Activated CD8-positive, alpha-beta memory T cell treated with anti-CD3 and anti-CD28 coated beads, Interleukin-2, amount 50 U/mL, for 1 hour (primary cell): ENCODE data around the gene RAPGEF4.

Experiments used
- DNase-seq: peaks from one replicate; pipeline ENCODE4 v3.0.0-alpha.2; 2020; ENCODE audit errors: extremely low read depth

RAPGEF4 gene

DNA sequence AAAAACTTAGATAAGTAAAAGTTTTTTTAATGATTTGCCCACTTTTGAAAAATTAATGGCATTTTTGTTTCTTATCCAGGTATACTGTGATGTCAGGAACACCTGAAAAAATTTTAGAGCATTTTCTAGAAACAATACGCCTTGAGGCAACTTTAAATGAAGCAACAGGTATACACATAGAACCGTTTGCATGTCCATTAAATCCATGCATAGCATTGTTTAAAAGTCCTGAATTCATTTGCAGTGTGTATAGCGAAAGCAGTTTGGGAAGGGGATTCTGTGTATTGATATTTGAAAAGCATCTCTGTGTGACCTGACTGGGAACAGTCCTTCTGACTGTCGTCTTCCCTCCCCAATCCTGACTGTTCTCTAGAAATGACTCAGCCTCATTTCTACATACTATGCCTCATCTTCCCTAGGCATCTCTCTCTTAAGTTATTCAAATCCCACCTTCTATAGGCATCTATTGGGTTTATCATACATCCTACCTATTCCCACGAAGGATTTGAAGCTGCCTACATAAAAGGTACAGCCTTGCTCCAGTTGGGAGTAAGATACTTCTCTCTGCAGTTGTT lies 260.8 kb downstream of the RAPGEF4 start:
- no peak for DNase-seq

DNA sequence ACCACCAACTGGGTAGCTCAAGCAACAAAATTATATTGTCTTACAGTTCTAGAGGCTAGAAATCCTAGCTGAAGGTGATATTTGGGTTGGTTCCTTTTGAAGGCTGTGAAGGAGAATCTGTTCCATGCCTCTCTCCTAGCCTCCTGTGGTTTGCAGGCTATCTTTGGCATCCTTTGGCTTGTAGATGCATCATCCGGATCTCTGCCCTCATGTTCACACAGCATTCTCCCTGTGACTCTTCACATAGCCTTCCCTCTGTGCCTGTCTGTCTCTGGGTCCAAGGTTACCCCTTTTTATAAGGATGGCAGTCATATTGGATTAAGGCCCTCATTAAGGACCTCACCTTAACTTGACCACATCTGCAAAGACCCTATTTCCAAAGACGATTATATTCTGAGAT lies 261.4 kb downstream of the RAPGEF4 start:
- DNase-seq, result no peak

DNA sequence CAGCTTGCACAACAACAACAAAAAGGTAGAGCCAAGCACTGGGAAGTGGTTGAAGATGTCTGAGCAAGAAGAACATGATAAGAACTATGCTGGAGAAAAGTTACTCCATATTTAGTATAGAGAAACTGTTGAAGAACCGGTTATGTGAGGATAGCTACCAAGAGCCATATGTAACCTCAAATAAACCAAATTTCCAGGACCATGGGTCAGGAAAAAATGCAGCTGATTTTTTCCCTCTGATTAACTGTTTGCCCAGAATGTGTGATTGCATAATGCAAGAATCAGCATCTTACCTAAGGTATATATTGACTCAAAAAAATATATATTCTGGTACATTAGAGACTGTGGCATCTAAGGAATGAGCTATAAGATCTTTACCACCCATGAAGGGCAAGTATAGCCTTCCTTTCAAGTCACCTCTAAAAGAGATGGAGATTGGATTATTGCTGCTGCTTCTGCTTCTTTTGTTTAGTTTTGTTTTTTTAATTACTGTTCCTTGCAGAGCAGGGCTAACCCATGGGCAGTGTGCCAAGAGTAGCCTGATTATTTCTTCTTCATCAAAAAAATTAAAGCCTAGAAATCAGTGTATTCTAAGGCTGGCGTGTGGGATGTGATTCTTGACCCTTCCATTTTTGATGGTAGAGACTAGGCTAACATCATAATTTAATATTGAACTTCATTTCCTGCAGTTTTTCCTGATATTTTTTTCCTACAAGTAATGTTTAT lies 263.1 kb downstream of the RAPGEF4 start:
- no peak for DNase-seq

DNA sequence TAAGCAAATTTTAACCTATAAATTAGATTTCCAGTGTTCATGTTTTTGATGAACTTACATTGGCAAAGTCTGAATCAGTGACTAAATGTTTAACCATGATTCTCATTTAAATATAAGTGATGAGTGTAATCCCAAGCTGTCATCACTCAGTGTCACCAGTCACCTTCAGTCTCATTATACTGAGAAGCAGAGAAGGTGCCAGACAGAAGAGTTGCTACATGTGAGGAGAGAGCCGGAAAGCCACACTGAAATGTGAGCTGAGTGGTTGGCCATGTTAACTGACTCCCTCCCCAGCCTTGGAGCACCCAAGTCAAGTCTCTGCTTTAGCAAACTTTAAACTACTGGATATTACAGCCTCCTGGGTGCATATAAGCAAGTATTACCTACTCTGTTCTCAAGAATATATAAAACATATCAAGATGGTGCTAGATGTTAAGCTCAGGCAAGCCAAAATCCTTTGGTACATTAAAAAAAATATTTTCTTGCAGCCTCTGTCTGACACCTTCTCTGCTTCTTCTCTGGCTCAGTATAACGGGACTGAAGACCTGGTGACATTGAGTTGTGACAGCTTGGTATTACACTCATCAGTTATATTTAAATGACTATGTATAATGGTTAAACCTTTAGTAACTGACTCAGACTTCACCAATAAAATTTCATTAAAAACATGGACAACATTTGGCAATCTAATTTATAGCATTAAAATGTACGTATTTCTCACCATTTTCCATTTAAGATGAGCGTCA lies 264.2 kb downstream of the RAPGEF4 start:
- DNase-seq, result no peak

DNA sequence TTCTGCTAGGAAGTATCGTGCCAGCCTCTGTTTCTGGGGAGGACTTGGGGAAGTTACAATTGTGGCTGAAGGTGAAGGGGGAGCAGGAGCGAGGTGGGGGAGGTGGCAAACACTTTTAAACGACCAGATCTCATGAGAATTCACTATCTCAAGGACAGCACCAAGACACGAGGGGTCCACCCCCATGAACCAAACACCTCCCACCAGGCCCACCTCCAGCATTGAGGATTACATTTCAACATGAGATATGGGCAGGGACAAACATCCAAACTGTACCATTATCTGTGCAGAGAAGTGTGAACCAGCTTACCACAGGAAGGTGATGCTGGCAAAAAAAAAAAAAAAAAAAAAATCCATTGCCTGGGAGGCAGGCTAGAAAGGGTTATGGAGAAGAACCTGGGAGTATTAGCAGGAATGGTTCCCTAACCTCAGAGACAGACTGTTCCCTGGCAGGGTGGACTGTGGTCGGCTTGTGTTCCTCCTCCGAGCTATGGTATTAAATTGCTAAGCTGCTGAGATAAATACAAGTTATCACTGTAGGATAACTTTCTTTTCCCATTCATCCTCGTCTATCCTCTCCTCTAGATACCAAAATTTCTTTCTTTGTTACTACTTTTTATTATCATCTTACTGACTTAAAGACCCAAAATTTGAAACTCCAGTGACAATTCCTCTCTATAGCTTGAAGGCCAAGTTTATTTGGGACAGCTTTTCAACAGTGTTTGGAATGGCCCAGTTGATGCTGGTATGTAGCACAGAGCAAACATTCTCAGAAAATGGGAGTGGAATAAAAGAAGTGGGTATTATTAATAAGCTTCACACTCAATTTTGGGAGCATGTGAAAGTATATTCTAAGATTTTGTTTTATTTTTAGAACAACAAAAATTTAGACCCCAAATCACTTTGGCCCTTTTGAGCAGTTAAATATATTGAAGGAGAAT lies 266.3 kb downstream of the RAPGEF4 start:
- DNase-seq, result no peak

DNA sequence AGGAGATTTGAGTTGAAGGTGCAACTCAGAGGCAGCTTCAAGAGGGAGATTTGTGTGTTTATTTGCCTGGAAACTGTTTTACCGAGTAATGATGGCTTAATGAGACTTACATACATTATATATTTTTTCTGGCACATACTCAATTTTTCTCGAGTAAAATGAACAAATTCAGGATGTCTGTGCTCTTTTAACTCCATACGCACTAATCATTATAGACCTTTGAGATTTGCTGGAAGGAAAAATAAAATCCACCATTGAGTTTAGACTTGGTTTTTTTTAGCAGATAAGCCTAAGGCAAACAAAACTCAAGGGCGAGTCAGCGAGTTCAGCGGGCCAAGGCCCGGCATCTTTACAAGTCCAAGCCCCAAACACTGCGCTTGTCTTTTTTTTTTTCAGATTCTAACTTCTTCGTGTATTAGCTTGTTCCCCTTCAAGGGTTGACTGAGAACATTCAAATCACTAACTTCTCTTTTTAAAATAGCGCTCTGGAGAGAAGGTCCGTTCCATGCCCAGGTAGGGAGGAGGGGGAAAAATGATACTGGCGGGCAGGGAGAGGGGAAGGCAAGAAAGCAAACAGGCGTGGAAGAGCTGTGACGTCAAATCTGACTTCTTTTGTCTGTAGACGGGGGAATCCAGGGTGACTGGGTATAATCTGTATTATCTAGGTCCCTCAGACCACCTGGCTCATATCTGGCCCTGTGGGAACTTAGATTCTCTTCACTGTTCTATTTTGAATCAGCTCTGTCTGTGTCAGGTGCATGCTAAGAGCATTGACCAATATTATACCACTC lies 267.3 kb downstream of the RAPGEF4 start:
- DNase-seq, result no peak

DNA sequence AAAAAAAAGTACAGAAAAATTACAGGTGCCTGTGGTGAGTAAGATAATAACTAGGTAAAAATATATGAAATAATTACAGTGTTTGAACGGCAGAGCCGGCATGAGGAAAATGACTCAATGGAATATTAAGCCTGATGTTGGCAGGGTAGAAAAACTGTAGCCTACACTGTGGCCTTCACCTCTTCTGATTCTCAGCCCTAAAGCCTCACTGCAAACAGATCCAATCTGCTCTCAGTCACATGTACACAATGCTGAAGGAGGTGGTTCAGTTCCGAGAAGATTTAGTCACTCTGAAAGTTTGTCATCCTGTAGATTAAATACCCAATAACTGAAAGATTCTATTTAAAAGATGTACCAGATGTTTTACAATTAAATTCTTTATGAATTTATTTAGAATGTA lies 273.1 kb downstream of the RAPGEF4 start:
- DNase-seq, result no peak

DNA sequence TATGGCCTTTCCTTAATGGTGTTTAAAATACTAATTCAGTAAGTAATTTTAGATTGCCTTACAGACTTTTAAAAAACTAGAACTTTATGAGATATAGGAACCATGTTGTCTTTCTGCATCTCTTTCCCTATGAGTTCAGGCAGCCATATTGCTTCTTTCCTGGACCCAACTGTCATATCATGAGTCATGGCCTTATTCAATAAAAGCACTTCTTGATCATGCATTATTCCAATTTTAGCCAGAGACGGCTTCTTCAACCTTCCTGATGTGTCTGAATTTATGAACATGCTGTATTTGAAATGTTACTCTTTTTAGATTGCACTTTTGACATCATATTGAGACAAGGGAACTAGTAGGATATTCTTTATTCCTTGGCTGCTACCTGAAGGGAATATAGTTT lies 274.6 kb downstream of the RAPGEF4 start:
- DNase-seq, result no peak

DNA sequence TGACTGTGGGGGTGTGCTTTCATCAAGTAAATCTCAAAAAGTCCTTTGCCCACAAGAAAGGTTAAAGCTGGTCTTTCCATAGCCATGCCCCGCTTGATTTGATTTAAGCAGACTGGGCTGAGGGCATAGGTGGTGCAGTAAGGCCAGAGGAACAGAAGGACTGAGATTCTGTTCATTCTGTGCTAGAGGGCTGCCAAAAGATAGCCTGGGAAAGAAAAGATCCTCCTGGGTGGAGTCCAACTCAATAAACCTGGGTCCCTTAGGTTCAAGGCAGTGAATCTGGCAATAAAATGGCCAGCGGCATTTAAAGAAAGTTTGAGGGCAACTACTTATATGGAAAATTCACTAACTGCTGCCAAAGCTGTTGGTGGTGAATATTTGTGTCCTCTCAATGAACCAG lies 280.8 kb downstream of the RAPGEF4 start:
- no peak for DNase-seq

DNA sequence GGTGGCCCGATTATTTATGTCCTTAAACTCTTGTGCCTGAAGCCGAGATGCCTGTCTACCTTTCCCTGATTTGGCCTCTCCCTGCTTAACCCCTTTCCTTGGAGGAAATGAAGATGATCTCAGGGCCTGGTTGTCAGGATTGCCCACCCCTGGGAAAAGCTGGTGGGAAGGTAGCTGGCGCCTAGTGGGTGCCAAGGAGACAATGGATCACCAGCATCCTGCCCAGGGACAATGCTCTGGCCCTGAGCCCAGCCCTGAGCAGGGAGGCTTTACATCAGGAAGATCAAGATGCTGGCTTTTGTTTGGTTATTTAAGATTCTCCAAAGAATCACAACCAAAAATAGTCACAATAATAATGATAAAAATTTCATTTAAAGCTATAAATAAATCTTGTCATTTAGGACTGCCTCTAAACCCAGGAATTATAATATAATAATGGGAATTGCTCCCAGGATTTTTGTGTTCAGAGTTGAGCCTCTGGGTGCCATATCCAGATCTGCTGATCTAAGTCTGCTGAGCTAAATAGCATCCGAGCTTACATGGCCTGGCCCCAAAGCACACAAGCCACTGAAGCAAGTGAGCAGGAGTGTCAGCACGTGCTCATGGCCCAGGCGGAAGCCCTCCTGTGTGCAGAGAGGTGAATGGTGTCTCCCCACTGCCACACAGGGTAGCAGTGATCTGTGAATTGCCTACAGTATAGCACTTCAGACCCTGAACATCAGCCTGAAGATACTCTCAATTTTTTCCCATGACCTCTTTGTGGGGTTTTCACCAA lies 282.2 kb downstream of the RAPGEF4 start:
- DNase-seq, result no peak

DNA sequence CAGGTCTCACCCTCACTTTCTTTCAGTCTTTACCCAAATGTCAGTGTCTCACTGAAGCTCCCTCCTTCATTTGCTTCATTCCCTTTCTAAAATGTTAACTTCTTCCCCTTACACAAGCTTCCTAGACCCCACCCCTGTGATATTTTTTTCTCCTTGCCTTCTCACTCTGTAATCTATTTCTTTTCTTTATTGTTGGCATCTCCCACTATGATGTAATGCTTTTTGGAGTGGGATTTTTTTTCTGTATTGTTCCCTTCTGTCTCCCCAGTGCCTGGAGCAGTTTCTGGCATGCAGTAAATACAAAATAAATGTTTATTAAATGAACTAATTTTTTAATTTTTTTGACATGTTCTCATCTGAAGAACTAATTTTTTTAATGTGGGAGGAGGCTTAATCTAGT lies 284.1 kb downstream of the RAPGEF4 start:
- no peak for DNase-seq

DNA sequence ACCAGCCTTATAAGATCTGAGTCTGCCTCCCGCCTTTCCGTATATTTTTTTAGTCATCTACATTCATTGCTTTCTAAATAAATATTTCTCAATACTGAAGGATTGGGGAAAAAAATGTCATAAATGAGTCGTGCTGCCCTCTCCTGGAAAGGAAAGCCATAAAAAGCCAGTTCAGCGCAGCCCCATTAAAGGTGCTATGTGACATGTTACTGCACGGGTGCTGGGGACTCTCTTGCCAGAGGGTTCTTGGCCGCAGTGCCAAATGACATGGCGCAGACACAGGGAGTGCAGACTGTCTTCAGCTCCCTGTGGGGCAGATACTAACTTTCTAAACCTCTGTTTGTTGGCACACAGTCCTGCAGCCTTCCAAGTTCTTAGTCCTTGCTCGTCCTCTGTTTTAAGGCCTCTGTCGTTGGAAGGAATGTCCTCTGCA lies 286.3 kb downstream of the RAPGEF4 start:
- DNase-seq, result no peak

DNA sequence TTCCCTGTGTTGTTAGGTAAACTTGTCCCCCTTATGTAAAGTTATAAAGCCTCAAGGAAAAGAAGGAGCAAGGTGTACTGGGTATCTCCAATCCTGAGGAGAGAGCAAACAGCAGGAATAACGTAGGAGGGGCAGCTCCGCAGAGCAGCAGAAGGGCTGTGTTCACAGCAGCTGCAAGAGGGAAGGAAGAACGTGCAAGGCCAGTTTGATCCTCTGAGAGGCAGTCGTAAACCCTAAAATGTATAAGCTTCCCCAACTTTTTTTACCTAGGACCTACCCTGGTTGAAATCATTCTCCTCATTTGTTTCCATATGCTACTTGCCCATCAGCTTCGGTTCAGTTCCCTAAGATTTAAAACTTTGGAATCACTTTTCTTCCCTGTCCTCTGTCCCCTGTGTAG lies 288.1 kb downstream of the RAPGEF4 start:
- no peak for DNase-seq

DNA sequence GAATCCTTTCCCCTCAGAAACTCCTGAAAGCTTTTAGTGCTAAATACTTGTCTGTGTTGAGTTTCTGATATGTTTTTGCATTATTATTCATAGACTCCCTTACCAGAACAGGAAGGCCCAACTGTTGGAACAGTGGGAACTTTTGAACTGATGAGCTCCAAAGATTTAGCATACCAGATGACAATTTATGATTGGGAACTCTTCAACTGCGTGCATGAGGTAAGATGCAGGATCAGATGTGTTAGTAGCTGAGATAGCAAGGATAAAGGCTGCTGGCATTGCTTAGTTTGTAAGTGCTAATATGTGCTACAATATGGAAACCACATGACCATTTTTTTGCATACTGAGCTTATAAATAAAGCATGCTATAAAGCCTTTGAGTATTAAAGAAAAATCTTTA lies 290.8 kb downstream of the RAPGEF4 start:
- no peak for DNase-seq

DNA sequence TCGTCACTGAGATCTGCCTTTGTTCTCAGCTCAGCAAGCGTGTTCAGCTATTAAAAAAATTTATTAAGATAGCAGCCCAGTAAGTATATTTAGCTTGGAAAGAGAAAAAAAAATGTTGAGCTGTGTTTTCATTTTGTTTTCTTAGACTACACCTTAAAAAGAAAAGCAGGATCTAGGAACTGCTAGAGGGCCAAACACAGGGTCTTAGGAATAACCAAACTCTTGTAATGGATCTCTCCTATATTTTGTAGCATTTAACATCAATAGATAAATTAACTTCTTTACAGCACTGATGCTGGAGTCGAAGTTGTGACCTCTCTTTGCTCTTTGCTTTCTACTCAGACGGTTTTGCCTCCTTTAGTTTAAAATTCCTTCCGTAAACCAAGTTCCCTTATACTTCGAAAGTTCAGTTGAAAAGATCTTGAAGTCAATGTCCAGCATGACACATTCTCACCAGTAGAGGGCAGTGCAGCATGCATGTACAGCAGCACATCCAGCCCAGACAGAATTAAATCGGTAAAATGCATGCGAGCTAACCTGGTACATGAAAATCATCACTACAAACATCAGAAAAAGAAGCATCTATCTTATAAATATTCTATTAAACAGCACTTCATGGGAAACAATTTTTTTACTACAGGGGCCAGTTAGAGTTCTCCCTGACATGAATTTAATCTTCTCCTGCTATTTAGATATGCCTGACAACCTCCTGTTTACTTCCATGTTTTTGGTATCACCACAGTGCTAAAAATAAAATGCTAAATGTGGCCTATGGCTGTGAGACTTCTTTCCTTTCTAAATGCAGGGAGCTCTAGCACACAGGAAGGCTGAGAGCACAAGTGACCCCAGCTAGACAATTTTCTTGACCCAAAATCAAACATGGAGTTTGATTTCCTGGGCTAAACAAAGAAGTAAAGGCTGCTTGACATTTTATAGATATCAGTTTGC lies 291.8 kb downstream of the RAPGEF4 start:
- DNase-seq, result peak; percentile 43

DNA sequence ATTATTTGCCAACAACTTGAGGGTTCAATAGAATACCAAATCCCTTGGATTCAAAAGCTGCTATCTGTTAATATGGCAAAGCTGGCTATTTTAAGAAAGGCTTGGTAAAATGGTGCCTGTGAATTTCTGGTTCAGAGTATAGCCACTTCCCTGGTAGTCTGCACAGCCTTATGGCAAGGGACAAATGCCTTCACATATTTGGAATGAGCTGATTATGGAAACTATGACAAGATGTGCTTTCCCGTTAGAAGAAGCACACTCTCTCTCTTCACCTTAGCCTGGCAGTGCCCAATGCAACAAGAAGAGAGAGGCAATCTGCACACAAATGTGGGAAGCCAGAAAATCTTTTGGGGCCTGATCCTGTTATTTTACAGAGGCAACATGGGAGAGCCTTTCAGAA lies 292.5 kb downstream of the RAPGEF4 start:
- no peak for DNase-seq

DNA sequence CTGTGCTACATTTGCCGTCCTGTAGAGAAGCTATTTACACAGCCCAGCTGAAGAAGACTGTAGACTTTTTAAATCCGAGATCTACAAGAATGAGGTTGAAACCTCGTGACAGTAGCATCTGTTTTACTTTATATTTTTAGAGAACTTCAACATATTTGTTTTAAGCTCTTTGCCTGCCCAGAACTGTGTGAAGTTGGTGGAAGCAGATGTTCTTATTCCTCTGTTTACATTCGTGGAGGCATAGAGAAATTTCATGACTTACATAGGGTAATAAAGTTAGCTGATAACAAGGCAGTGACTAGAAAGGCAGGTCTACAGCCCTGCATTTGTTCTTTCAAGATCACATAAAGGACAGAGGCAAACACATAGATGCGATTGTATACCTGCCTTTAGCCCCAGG lies 293.0 kb downstream of the RAPGEF4 start:
- no peak for DNase-seq

DNA sequence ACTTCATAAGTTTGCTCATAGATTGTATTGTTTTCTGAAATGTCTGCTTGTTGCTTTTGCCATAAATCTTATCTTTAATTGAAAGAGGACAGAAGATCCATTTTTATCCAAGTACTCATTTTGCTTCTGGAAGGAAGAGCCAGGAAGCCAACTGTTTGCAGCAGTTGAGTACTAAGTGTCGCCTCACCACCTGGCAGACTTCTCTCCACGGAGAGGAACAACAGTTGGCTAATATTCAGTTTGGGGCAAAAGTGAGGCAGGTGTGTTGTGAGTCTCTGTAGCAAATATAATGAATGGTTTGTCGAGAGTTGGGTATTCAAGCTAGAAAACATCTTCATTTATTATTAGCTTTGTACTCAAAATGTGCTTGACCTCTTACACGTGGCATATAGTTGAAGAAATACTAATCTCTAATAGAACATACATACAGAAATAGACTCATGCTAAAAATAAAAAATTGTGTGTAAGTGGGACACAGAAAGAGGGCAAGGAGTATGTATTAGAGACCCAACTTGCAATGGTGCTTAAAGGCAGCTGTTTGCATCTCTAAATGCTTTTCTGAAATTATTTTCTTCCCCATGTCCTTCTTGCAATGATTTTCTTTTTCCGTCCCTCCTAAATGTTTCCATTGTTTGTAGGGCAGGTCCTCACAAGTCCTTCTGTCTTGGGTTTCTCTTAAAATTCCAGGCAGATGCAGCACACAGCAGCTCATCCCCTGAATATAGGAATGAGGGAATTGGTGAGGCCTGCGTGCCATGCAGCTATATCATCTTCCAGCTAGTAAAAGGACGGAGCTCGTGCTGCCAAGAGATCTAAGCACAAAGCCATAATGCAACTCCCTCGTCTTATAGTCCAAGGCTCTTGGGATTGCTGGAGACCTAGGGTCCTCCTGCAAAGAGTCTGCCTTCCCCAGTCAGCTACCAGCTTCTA lies 295.2 kb downstream of the RAPGEF4 start:
- no peak for DNase-seq
